ENCODE measurements around the gene GABRB1. TPM values are rescaled to one million over a fixed set of nuclear protein-coding genes. Genes with fewer than 3 reads are reported as not detected.
"Not testable (repeated sequence)": the region's sequence is repeated elsewhere in the genome, so short reads cannot be mapped to it uniquely, and the experiment has no call there.

Gene GABRB1
- total RNA-seq, 4 donors from 2014 or later: 0.13 TPM; not detected in 3

DNA sequence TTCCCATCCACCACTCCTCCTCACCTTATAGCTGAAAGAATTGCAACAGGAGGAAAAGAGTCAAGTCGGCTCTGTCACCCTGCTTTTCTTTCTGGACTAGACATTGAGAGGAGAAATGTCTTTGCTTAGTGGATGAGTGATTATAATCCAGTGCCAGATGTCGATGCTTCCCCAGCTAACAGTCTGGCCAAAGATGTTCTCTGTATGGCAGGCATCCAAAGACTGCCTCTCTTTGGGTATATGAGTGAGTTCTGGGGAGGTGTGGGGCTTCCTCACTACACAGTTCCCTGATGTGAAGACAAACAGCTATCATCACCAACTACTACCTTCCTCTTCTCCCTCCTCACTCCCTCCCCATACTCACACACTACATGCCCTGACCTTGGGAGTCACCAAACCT, 341.2 kb downstream of the GABRB1 start:
- Histone ChIP-seq H3K4me3 (no peak overlapping the region), H3K27me3 (no peaks in the 10 kb centered on the region), H3K4me1 (no peaks in the 10 kb centered on the region), H3K36me3 (no peaks in the 10 kb centered on the region), H3K9me3 (no peaks in the 10 kb centered on the region), H3K27ac (replicated peaks in 1 of 4) (no peak overlapping the region)
- WGBS: 7% methylated on average over 2 of the region's 2 CpGs
- DNase-seq (ENCODE audit: extremely low spot score): no peak
- intact Hi-C loops (cut with DNase I): no loop called here
- TF ChIP-seq EP300 (IDR thresholded peaks at IDR 0.05): no peak
- TF ChIP-seq POLR2A (IDR thresholded peaks at IDR 0.05; ENCODE audit: low read depth): no peak
- TF ChIP-seq, protein P1, sequence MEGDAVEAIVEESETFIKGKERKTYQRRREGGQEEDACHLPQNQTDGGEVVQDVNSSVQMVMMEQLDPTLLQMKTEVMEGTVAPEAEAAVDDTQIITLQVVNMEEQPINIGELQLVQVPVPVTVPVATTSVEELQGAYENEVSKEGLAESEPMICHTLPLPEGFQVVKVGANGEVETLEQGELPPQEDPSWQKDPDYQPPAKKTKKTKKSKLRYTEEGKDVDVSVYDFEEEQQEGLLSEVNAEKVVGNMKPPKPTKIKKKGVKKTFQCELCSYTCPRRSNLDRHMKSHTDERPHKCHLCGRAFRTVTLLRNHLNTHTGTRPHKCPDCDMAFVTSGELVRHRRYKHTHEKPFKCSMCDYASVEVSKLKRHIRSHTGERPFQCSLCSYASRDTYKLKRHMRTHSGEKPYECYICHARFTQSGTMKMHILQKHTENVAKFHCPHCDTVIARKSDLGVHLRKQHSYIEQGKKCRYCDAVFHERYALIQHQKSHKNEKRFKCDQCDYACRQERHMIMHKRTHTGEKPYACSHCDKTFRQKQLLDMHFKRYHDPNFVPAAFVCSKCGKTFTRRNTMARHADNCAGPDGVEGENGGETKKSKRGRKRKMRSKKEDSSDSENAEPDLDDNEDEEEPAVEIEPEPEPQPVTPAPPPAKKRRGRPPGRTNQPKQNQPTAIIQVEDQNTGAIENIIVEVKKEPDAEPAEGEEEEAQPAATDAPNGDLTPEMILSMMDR (IDR thresholded peaks at IDR 0.05): no peak
- no peak for TF ChIP-seq POLR2AphosphoS5 (IDR thresholded peaks at IDR 0.05)

DNA sequence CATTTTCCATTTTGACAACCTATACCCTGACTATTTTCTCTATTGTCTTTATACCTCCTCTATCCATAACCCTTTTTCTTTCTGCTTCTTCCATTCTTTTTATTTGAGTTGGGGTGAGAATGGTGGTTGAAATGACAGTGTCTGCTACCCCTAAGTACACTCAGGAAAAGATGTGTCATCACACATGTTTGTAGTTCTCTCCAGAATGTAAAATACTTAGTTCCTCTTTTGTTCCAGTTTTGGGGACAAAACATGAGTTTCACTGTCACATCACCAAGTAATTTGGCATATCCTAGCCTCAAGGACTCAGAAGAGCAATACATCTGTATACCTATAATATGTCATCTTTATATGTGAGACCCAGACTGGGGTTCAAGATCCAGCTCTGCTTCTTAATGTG, 341.8 kb downstream of the GABRB1 start:
- Histone ChIP-seq H3K27me3 (no peaks in the 10 kb centered on the region), H3K9me3 (no peaks in the 10 kb centered on the region), H3K4me1 (no peaks in the 10 kb centered on the region), H3K27ac (replicated peaks in 1 of 4) (no peak overlapping the region), H3K4me3 (no peak overlapping the region), H3K36me3 (no peaks in the 10 kb centered on the region)
- TF ChIP-seq POLR2AphosphoS5 (IDR thresholded peaks at IDR 0.05): no peak
- TF ChIP-seq EP300 (IDR thresholded peaks at IDR 0.05): no peak
- TF ChIP-seq, protein P1 (IDR thresholded peaks at IDR 0.05): no peak
- TF ChIP-seq POLR2A (IDR thresholded peaks at IDR 0.05; ENCODE audit: low read depth): no peak
- intact Hi-C loops (cut with DNase I): no loop called here
- no peak for DNase-seq (ENCODE audit: extremely low spot score)

DNA sequence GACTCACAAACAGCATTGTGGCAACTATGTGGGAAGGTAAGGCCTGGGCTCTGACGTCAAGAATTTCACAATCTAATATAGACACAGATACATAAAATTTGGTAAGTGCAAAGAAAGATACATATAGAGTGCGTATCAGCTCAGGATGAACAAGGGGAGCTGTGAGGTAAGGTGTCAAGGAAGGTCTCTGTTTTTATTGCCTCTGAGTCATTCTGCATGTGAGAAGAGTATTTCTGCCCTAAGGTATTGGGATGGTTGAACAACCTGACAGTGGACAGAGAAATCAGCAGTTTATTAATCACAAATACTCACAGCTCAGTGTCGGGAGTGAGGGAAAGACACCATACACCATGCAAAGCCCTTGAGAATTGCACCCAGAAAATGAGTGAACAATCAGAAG, 342.3 kb downstream of the GABRB1 start:
- TF ChIP-seq, protein P1 (IDR thresholded peaks at IDR 0.05): no peak
- TF ChIP-seq POLR2AphosphoS5 (IDR thresholded peaks at IDR 0.05) (no peak), EP300 (IDR thresholded peaks at IDR 0.05) (no peak), POLR2A (IDR thresholded peaks at IDR 0.05; ENCODE audit: low read depth) (no peak)
- Histone ChIP-seq H3K4me1 (no peaks in the 10 kb centered on the region), H3K27me3 (no peaks in the 10 kb centered on the region), H3K36me3 (no peaks in the 10 kb centered on the region), H3K4me3 (no peak overlapping the region), H3K9me3 (no peaks in the 10 kb centered on the region), H3K27ac (replicated peaks in 1 of 4) (no peak overlapping the region)
- WGBS: 93% methylated on average over 3 of the region's 3 CpGs
- intact Hi-C loops (cut with DNase I): no loop called here
- DNase-seq (ENCODE audit: extremely low spot score): no peak

DNA sequence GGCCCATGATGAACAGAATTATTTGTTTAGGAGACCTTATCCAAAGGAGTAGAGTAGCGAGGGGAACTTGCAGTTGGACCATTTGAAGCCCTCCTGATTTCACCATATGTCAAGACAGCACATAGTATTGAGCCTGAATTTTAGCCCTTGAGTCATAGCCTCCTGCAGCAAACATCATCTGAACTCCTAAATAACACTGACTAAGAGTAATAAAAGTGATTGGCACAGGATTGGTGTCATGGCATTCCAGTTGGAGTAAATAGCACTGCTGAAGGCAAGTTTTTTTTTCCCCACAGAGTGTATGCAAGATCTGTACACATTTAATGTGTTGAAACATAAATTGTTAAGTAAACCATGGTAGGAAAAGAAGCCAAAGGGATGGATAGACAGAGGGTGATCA, 343.1 kb downstream of the GABRB1 start:
- WGBS: 88% methylated on average over 1 of the region's 1 CpG
- Histone ChIP-seq H3K27me3 (no peaks in the 10 kb centered on the region), H3K36me3 (no peaks in the 10 kb centered on the region), H3K4me3 (no peak overlapping the region), H3K27ac (replicated peaks in 1 of 4) (no peak overlapping the region), H3K4me1 (no peaks in the 10 kb centered on the region), H3K9me3 (no peaks in the 10 kb centered on the region)
- no peak for DNase-seq (ENCODE audit: extremely low spot score)
- intact Hi-C loops (cut with DNase I): no loop called here
- TF ChIP-seq POLR2A (IDR thresholded peaks at IDR 0.05; ENCODE audit: low read depth) (no peak), EP300 (IDR thresholded peaks at IDR 0.05) (no peak)
- TF ChIP-seq, protein P1 (IDR thresholded peaks at IDR 0.05): no peak

DNA sequence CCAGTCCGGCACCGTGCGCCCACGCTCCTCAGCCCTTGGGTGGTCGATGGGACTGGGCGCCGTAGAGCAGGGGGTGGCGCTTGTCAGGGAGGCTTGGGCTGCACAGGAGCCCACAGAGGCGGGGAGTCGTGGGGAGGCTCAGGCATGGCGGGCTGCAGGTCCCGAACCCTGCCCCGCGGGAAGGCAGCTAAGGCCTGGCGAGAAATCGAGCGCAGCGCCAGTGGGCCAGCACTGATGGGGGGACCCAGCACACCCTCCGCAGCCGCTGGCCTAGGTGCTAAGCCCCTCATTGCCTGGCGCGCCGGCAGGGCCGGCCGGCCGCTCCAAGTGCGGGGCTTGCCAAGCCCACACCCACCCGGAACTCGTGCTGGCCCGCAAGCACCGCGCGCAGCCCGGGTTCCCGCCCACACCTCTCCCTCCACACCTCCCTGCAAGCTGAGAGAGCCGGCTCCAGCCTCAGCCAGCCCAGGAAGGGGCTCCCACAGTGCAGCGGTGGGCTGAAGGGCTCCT, 346.7 kb downstream of the GABRB1 start:
- intact Hi-C loops (cut with DNase I); H3K9me3 ChIP-seq; H3K4me1 ChIP-seq; H3K27me3 ChIP-seq; H3K36me3 ChIP-seq; H3K4me3 ChIP-seq; DNase-seq (ENCODE audit: extremely low spot score); H3K27ac ChIP-seq (replicated peaks in 1 of 4): not testable (repeated sequence)
- WGBS: 97% methylated on average over 29 of the region's 37 CpGs
